GM06990 (cell line): ENCODE data around the gene RNF217.

Experiments used
- DNase-seq: peaks from one replicate; pipeline ENCODE4 v3.0.0-alpha.2; 2011; ENCODE audit not compliant: insufficient read length; ENCODE audit errors: extremely low read depth
- H3K27me3 ChIP-seq: replicated peaks from 2 replicates; pipeline ENCODE4 v1.6.0; 2011; ENCODE audit warnings: low read length; ENCODE audit not compliant: control insufficient read depth, insufficient read depth
- H3K36me3 ChIP-seq: 2 replicates; pipeline ENCODE4 v1.5.1; 2011; ENCODE audit warnings: low read length; ENCODE audit not compliant: control insufficient read depth, insufficient read depth
- H3K4me3 ChIP-seq: replicated peaks from 2 replicates; pipeline ENCODE4 v1.5.1; 2011; ENCODE audit warnings: low read depth, mild to moderate bottlenecking, control low read depth, low read length
- CTCF ChIP-seq: IDR thresholded peaks from 2 replicates; pipeline ENCODE4 v1.5.1; 2011; ENCODE audit warnings: low read length, control low read depth, mild to moderate bottlenecking, inconsistent platforms; ENCODE audit not compliant: insufficient read depth, poor library complexity, severe bottlenecking

RNF217 gene

GRCh38 chr6:124987291-124987690 is 25.1 kb downstream of the RNF217 start:
- no peak for DNase-seq
- no peaks in the 10 kb centered on the region for H3K36me3 ChIP-seq
- no peaks in the 10 kb centered on the region for H3K27me3 ChIP-seq
- no peak for TF ChIP-seq CTCF
- H3K4me3 ChIP-seq = no peak overlapping the region

- no peaks in the 10 kb centered on the region for H3K27me3 ChIP-seq
- TF ChIP-seq CTCF = no peak
- H3K4me3 ChIP-seq = no peak overlapping the region
- no peak for DNase-seq
- H3K36me3 ChIP-seq = no peaks in the 10 kb centered on the region
Observed at GRCh38 chr6:124987999-124988591, 25.9 kb downstream of the RNF217 start.

- H3K4me3 ChIP-seq = no peak overlapping the region
- no peaks in the 10 kb centered on the region for H3K36me3 ChIP-seq
- no peaks in the 10 kb centered on the region for H3K27me3 ChIP-seq
- no peak for DNase-seq
- no peak for TF ChIP-seq CTCF
Observed at GRCh38 chr6:124989136-124989983, 27.1 kb downstream of the RNF217 start.

- H3K36me3 ChIP-seq = no peaks in the 10 kb centered on the region
- TF ChIP-seq CTCF = no peak
- no peaks in the 10 kb centered on the region for H3K27me3 ChIP-seq
- no peak overlapping the region for H3K4me3 ChIP-seq
- no peak for DNase-seq
Observed at GRCh38 chr6:124990988-124991387, 28.8 kb downstream of the RNF217 start.

- TF ChIP-seq CTCF = no peak
- DNase-seq = no peak
- H3K4me3 ChIP-seq = no peak overlapping the region
Observed at GRCh38 chr6:124991764-124992295, 29.6 kb downstream of the RNF217 start.

More at GRCh38 chr6:124991764-124992295, 29.6 kb downstream of the RNF217 start:
- H3K27me3 ChIP-seq = no peaks in the 10 kb centered on the region
- no peaks in the 10 kb centered on the region for H3K36me3 ChIP-seq
